ENCODE measurements around the gene CETN3.
"Not testable (repeated sequence)": the region's sequence is repeated elsewhere in the genome, so short reads cannot be mapped to it uniquely, and the experiment has no call there.

Gene CETN3

DNA sequence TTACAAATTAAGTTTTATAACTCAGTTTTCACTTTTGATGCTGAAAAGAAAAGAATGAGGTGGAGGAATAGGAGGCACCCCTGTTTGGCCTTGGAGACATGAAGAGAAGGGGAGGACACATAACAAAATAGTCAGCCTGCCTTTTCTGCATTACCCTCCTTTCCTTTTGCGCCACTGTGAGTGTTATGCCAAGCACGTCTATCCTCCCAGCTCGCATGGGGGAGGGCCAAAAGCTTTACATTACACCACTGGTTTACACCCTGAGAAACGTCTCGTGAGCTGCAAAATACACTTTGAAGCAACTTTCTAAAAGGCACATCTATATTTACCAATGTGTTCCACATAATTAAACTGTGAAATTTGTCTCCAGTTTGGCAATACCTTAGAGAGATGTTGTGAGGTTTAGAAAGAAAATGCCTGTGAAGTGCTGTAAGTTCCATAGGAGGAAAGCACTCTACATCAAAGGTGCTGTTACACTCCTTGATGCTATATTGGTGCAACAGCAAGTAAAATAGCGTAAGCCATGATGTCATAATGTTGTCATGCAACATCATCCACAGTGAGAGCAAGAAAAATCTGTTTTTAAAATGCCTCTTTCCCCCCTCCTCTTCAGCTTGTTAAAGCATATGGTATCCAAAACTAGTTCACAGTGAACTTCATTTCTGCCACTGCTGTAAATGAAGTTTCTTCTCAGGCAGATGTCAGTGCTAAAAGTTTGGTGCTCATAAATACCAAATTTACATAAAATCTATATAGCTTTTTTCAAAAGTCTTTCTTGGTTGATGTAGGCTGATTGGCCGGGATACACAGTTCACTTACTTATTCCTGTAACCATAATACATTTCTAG lies 50.3 kb downstream of the CETN3 start:
- no peaks in the 10 kb centered on the region for H3K9me3 ChIP-seq (ENCODE audit: control insufficient read depth in 1 of 2, low read length in 2 of 2)
- no peaks in the 10 kb centered on the region for H3K4me1 ChIP-seq (ENCODE audit: control insufficient read depth in 1 of 2, insufficient read depth in 2 of 2, low read length in 2 of 2)
- H3K36me3 ChIP-seq (ENCODE audit: control insufficient read depth in 1 of 2, insufficient read depth in 2 of 2, low read length in 2 of 2) = no peaks in the 10 kb centered on the region
- no peak overlapping the region for H3K9ac ChIP-seq (ENCODE audit: low read depth in 1 of 2, low read length in 2 of 2)
- H3K4me3 ChIP-seq (ENCODE audit: low read depth in 1 of 2, low read length in 2 of 2) = no peak overlapping the region
- no peaks in the 10 kb centered on the region for H3K27me3 ChIP-seq (ENCODE audit: control insufficient read depth in 1 of 2, insufficient read depth in 2 of 2, low read length in 2 of 2)
- no peak overlapping the region for H3K27ac ChIP-seq (ENCODE audit: low read depth, low read length)

DNA sequence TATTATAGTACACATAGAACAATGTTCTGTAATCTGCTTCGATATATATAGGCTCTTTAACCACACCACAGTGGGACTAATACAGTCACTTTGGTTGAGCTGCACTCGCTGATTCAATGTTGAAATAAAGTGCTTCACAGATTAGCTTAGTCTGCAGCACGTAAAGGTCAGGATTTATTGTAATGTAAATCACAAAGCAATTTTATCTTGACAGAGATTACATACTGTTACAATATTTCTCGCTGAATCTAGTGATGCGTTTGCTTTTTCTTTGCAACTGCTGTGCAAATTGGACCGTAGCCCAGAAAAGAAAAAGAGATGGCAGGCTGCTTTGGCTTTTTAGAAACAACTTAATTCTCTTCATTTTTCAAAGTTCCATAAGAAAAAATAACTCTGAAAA lies 52.9 kb downstream of the CETN3 start:
- H3K9ac ChIP-seq (ENCODE audit: low read depth in 1 of 2, low read length in 2 of 2) = no peak overlapping the region
- no peak overlapping the region for H3K4me3 ChIP-seq (ENCODE audit: low read depth in 1 of 2, low read length in 2 of 2)

DNA sequence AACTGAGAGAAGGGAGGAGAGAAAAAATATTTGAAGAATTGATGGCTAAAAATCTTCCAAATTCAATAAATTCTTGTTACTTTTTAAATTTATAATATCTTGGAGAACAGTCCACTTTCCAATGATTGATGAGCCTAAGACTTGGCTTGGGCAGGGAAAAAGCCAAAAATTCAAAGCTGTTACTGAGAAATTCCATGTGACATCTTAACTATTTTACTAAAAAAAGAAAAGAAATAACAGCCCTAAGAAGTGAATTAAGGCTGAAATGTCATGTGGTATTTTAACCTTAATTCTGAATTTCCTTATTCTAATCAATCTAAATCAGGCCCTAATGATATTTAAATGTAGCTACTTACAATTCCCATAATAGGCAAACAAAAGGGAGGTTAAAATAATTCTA lies 53.4 kb downstream of the CETN3 start:
- no peak overlapping the region for H3K27ac ChIP-seq (ENCODE audit: low read depth, low read length)
- H3K4me3 ChIP-seq (ENCODE audit: low read depth in 1 of 2, low read length in 2 of 2) = no peak overlapping the region
- H3K36me3 ChIP-seq (ENCODE audit: control insufficient read depth in 1 of 2, insufficient read depth in 2 of 2, low read length in 2 of 2) = no peaks in the 10 kb centered on the region
- H3K9me3 ChIP-seq (ENCODE audit: control insufficient read depth in 1 of 2, low read length in 2 of 2) = no peaks in the 10 kb centered on the region
- no peaks in the 10 kb centered on the region for H3K4me1 ChIP-seq (ENCODE audit: control insufficient read depth in 1 of 2, insufficient read depth in 2 of 2, low read length in 2 of 2)
- H3K27me3 ChIP-seq (ENCODE audit: control insufficient read depth in 1 of 2, insufficient read depth in 2 of 2, low read length in 2 of 2) = no peaks in the 10 kb centered on the region
- no peak overlapping the region for H3K9ac ChIP-seq (ENCODE audit: low read depth in 1 of 2, low read length in 2 of 2)

More for the DNA sequence above, 52.9 kb downstream of the CETN3 start:
- Histone ChIP-seq H3K27ac (ENCODE audit: low read depth, low read length) (no peak overlapping the region), H3K36me3 (ENCODE audit: control insufficient read depth in 1 of 2, insufficient read depth in 2 of 2, low read length in 2 of 2) (no peaks in the 10 kb centered on the region), H3K4me1 (ENCODE audit: control insufficient read depth in 1 of 2, insufficient read depth in 2 of 2, low read length in 2 of 2) (no peaks in the 10 kb centered on the region), H3K9me3 (ENCODE audit: control insufficient read depth in 1 of 2, low read length in 2 of 2) (no peaks in the 10 kb centered on the region), H3K27me3 (ENCODE audit: control insufficient read depth in 1 of 2, insufficient read depth in 2 of 2, low read length in 2 of 2) (no peaks in the 10 kb centered on the region)

DNA sequence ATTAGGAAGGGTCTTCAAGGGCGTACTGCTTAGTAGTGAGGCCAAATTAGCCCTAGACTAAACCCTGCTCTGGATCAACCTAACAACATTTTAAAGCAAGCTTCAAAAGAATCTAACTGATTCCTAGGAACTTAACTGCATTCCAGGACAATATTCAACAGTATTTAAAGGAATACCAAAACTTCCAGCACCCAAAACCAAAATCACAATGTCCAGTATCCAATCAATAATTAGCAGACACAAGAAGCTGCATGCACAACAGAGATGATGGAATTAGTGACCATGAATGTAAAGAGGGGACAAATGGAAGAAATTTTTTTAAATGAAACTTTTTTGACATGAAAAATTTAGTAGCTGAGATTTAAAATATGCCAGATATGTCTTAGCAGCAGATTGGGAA lies 53.9 kb downstream of the CETN3 start:
- Histone ChIP-seq H3K9ac (ENCODE audit: low read depth in 1 of 2, low read length in 2 of 2) (no peak overlapping the region), H3K27me3 (ENCODE audit: control insufficient read depth in 1 of 2, insufficient read depth in 2 of 2, low read length in 2 of 2) (no peaks in the 10 kb centered on the region), H3K4me1 (ENCODE audit: control insufficient read depth in 1 of 2, insufficient read depth in 2 of 2, low read length in 2 of 2) (no peaks in the 10 kb centered on the region), H3K4me3 (ENCODE audit: low read depth in 1 of 2, low read length in 2 of 2) (no peak overlapping the region), H3K36me3 (ENCODE audit: control insufficient read depth in 1 of 2, insufficient read depth in 2 of 2, low read length in 2 of 2) (no peaks in the 10 kb centered on the region), H3K27ac (ENCODE audit: low read depth, low read length) (no peak overlapping the region), H3K9me3 (ENCODE audit: control insufficient read depth in 1 of 2, low read length in 2 of 2) (no peaks in the 10 kb centered on the region)

DNA sequence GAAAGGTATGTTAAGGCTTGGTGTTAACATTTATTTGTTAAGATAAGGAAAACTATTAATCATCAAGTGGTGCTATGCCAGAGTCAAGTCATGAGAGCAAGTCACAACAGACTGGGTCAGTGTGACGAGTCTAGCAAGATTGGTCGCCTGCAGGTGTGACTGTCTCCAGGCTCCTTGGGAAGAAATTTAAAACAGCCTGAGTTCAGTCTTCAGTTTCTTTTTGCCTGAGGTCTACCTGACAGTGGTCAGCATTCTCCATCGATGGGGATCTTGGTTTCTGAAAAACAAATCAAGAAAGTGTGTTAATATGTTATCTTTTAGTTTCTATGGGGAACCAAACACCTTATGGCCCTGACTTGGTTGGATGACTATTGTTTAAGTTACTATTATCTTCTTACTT lies 56.3 kb downstream of the CETN3 start:
- Histone ChIP-seq H3K27ac (ENCODE audit: low read depth, low read length) (no peak overlapping the region), H3K36me3 (ENCODE audit: control insufficient read depth in 1 of 2, insufficient read depth in 2 of 2, low read length in 2 of 2) (no peaks in the 10 kb centered on the region), H3K9ac (ENCODE audit: low read depth in 1 of 2, low read length in 2 of 2) (no peak overlapping the region)

GRCh38 chr5:90351101-90351500 lies 58.5 kb downstream of the CETN3 start:
- Histone ChIP-seq H3K4me1 (ENCODE audit: control insufficient read depth in 1 of 2, insufficient read depth in 2 of 2, low read length in 2 of 2) (no peaks in the 10 kb centered on the region), H3K36me3 (ENCODE audit: control insufficient read depth in 1 of 2, insufficient read depth in 2 of 2, low read length in 2 of 2) (no peaks in the 10 kb centered on the region), H3K27ac (ENCODE audit: low read depth, low read length) (no peak overlapping the region), H3K9ac (ENCODE audit: low read depth in 1 of 2, low read length in 2 of 2) (no peak overlapping the region), H3K4me3 (ENCODE audit: low read depth in 1 of 2, low read length in 2 of 2) (no peak overlapping the region), H3K9me3 (ENCODE audit: control insufficient read depth in 1 of 2, low read length in 2 of 2) (no peaks in the 10 kb centered on the region), H3K27me3 (ENCODE audit: control insufficient read depth in 1 of 2, insufficient read depth in 2 of 2, low read length in 2 of 2) (no peaks in the 10 kb centered on the region)

More for the DNA sequence above, 56.3 kb downstream of the CETN3 start:
- no peaks in the 10 kb centered on the region for H3K4me1 ChIP-seq (ENCODE audit: control insufficient read depth in 1 of 2, insufficient read depth in 2 of 2, low read length in 2 of 2)
- H3K9me3 ChIP-seq (ENCODE audit: control insufficient read depth in 1 of 2, low read length in 2 of 2) = no peaks in the 10 kb centered on the region
- no peak overlapping the region for H3K4me3 ChIP-seq (ENCODE audit: low read depth in 1 of 2, low read length in 2 of 2)
- no peaks in the 10 kb centered on the region for H3K27me3 ChIP-seq (ENCODE audit: control insufficient read depth in 1 of 2, insufficient read depth in 2 of 2, low read length in 2 of 2)

DNA sequence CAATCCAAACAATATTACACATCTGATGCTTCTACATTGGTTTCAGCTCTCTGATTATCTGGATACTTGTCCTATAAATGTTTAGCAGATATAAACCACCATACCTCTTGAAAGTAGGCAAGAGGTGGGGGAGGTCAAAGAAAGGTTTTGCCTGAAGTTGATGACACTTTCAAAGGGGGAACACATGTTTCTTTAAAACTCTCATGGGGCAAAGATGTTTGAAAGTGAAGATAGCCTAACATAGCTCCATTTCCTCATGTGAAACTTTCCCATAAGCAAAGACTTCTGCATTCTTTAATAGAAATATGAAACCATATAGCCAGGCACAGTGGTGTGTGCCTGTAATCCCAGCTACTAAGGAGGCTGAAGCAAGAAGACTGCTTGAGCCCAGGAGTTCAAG lies 62.1 kb downstream of the CETN3 start:
- no peaks in the 10 kb centered on the region for H3K9me3 ChIP-seq (ENCODE audit: control insufficient read depth in 1 of 2, low read length in 2 of 2)
- no peaks in the 10 kb centered on the region for H3K36me3 ChIP-seq (ENCODE audit: control insufficient read depth in 1 of 2, insufficient read depth in 2 of 2, low read length in 2 of 2)
- no peaks in the 10 kb centered on the region for H3K27me3 ChIP-seq (ENCODE audit: control insufficient read depth in 1 of 2, insufficient read depth in 2 of 2, low read length in 2 of 2)
- no peak overlapping the region for H3K4me3 ChIP-seq (ENCODE audit: low read depth in 1 of 2, low read length in 2 of 2)
- no peak overlapping the region for H3K27ac ChIP-seq (ENCODE audit: low read depth, low read length)
- no peaks in the 10 kb centered on the region for H3K4me1 ChIP-seq (ENCODE audit: control insufficient read depth in 1 of 2, insufficient read depth in 2 of 2, low read length in 2 of 2)
- H3K9ac ChIP-seq (ENCODE audit: low read depth in 1 of 2, low read length in 2 of 2) = no peak overlapping the region

GRCh38 chr5:90345684-90346083 lies 63.9 kb downstream of the CETN3 start:
- Histone ChIP-seq H3K9ac (ENCODE audit: low read depth in 1 of 2, low read length in 2 of 2) (no peak overlapping the region), H3K4me3 (ENCODE audit: low read depth in 1 of 2, low read length in 2 of 2) (no peak overlapping the region), H3K36me3 (ENCODE audit: control insufficient read depth in 1 of 2, insufficient read depth in 2 of 2, low read length in 2 of 2) (no peaks in the 10 kb centered on the region), H3K27me3 (ENCODE audit: control insufficient read depth in 1 of 2, insufficient read depth in 2 of 2, low read length in 2 of 2) (no peaks in the 10 kb centered on the region), H3K4me1 (ENCODE audit: control insufficient read depth in 1 of 2, insufficient read depth in 2 of 2, low read length in 2 of 2) (no peaks in the 10 kb centered on the region), H3K27ac (ENCODE audit: low read depth, low read length) (no peak overlapping the region), H3K9me3 (ENCODE audit: control insufficient read depth in 1 of 2, low read length in 2 of 2) (no peaks in the 10 kb centered on the region)

DNA sequence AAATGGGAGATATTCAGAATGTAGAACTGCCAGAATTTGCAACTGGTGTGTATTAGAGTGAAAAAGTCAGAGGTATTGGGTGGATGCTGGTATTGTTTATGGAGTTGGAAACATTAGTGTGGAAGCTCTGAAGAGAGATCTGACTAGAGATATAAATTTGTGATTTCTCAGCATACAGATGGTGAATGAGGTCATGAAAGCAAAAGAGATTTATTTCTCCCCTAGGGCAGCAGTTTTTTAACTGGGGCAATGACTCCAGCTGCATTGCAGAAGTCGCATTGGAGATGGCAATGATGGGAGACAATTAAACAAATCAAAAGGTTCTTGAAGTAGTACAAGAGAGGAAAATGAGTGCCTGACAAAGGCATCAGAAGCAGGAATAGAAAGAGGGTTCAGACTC lies 64.9 kb downstream of the CETN3 start:
- H3K9me3 ChIP-seq (ENCODE audit: control insufficient read depth in 1 of 2, low read length in 2 of 2) = no peaks in the 10 kb centered on the region
- no peaks in the 10 kb centered on the region for H3K27me3 ChIP-seq (ENCODE audit: control insufficient read depth in 1 of 2, insufficient read depth in 2 of 2, low read length in 2 of 2)
- no peak overlapping the region for H3K27ac ChIP-seq (ENCODE audit: low read depth, low read length)
- H3K4me3 ChIP-seq (ENCODE audit: low read depth in 1 of 2, low read length in 2 of 2) = no peak overlapping the region
- H3K9ac ChIP-seq (ENCODE audit: low read depth in 1 of 2, low read length in 2 of 2) = no peak overlapping the region
- no peaks in the 10 kb centered on the region for H3K4me1 ChIP-seq (ENCODE audit: control insufficient read depth in 1 of 2, insufficient read depth in 2 of 2, low read length in 2 of 2)
- H3K36me3 ChIP-seq (ENCODE audit: control insufficient read depth in 1 of 2, insufficient read depth in 2 of 2, low read length in 2 of 2) = no peaks in the 10 kb centered on the region

GRCh38 chr5:90343731-90344130 lies 65.8 kb downstream of the CETN3 start:
- not testable (repeated sequence) for H3K27me3 ChIP-seq (ENCODE audit: control insufficient read depth in 1 of 2, insufficient read depth in 2 of 2, low read length in 2 of 2); H3K36me3 ChIP-seq (ENCODE audit: control insufficient read depth in 1 of 2, insufficient read depth in 2 of 2, low read length in 2 of 2); H3K27ac ChIP-seq (ENCODE audit: low read depth, low read length); H3K9ac ChIP-seq (ENCODE audit: low read depth in 1 of 2, low read length in 2 of 2); H3K9me3 ChIP-seq (ENCODE audit: control insufficient read depth in 1 of 2, low read length in 2 of 2); H3K4me1 ChIP-seq (ENCODE audit: control insufficient read depth in 1 of 2, insufficient read depth in 2 of 2, low read length in 2 of 2); H3K4me3 ChIP-seq (ENCODE audit: low read depth in 1 of 2, low read length in 2 of 2)
